ENCODE data around the gene NR1D1.

DNA sequence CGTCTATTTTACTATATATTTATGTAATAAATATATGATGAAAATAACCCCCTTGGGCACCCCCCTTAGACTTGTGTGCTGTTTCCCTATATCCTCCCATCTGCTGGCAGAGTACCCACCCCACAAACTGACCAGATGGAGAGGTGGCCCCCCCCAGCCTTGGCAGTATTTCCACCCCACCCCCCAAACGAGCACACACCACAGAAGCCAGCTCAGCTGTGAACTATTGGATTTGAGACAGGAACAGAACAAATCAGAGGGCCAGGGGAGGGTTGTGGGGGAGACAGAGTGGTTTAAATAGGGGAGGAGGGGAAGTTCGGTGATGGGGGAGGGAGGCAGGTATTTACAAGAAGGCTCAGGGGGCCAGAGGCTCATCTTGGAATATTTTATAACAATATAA lies 7.8 kb downstream of the NR1D1 start:
- no peak for TF ChIP-seq BACH2 (CRISPR knock-in tag; IDR thresholded peaks at IDR 0.05; ENCODE audit: borderline replicate concordance)
- TF ChIP-seq ZC3H10 (CRISPR knock-in tag; IDR thresholded peaks at IDR 0.05) = no peak
- TF ChIP-seq ARNTL (CRISPR knock-in tag; IDR thresholded peaks at IDR 0.05; ENCODE audit: borderline replicate concordance, low read depth) = no peak
- TF ChIP-seq TOX (CRISPR knock-in tag; IDR thresholded peaks at IDR 0.05; ENCODE audit: borderline replicate concordance) = no peak
- TF ChIP-seq, protein P1, sequence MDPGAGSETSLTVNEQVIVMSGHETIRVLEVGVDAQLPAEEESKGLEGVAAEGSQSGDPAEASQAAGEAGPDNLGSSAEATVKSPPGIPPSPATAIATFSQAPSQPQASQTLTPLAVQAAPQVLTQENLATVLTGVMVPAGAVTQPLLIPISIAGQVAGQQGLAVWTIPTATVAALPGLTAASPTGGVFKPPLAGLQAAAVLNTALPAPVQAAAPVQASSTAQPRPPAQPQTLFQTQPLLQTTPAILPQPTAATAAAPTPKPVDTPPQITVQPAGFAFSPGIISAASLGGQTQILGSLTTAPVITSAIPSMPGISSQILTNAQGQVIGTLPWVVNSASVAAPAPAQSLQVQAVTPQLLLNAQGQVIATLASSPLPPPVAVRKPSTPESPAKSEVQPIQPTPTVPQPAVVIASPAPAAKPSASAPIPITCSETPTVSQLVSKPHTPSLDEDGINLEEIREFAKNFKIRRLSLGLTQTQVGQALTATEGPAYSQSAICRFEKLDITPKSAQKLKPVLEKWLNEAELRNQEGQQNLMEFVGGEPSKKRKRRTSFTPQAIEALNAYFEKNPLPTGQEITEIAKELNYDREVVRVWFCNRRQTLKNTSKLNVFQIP (CRISPR knock-in tag; IDR thresholded peaks at IDR 0.05; ENCODE audit: borderline replicate concordance, low read depth) = no peak
- TF ChIP-seq TSHZ2 (CRISPR knock-in tag; IDR thresholded peaks at IDR 0.05) = no peak
